Rectal smooth muscle tissue (tissue), 1 donor: ENCODE results near the gene PCDHGA1.
"Not testable (repeated sequence)": the region's sequence is repeated elsewhere in the genome, so short reads cannot be mapped to it uniquely, and the experiment has no call there.

Source experiments
- H3K27ac ChIP-seq: one replicate; pipeline ENCODE4 v1.7.0; 2013; ENCODE audit warnings: low read depth, low read length, inconsistent platforms
- H3K27me3 ChIP-seq: one replicate; pipeline ENCODE4 v1.7.0; 2013; ENCODE audit warnings: low read length; ENCODE audit not compliant: control insufficient read depth, insufficient read depth
- H3K36me3 ChIP-seq: one replicate; pipeline ENCODE4 v1.7.0; 2013; ENCODE audit warnings: low read length; ENCODE audit not compliant: control insufficient read depth, insufficient read depth
- H3K4me1 ChIP-seq: one replicate; pipeline ENCODE4 v1.7.0; 2013; ENCODE audit warnings: low read length; ENCODE audit not compliant: control insufficient read depth, insufficient read depth
- H3K4me3 ChIP-seq: one replicate; pipeline ENCODE4 v1.7.0; 2013; ENCODE audit warnings: low read length
- H3K9ac ChIP-seq: one replicate; pipeline ENCODE4 v1.7.0; 2013; ENCODE audit warnings: low read length

The PCDHGA1 gene

DNA sequence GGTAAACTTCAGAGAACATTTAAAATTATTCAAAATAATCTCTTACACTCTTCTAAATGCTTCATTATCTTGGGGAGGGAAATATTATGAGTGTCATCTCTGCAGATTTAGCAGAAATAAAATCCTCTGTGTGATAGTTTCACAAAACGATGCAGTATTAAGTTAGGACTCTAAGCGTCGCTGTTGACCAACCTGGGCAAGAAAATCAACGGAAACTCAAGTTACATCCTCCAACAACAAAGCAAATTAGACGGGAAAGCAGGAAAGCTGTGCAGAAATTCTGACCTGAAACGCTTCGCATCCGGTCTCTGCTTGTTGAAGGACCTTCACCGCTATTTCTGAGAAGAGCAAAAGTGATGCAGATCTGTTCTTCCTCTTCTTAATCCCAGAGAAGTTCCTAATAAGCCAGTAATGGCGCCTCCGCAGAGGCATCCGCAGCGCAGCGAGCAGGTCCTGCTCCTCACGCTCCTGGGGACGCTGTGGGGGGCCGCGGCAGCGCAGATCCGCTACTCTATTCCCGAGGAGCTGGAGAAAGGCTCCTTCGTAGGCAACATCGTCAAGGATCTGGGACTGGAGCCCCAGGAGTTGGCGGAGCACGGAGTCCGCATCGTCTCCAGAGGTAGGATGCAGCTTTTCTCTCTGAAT lies 43.5 kb downstream of the PCDHGA1 start, which contains the start of gene PCDHGA6:
Gene PCDHGA6 (plus strand): TSS at position 219 of the 645 bp plus-strand sequence. CDS start 193 bp downstream, at position 412.
- no peaks in the 10 kb centered on the region for H3K27me3 ChIP-seq
- peaks cover 3% of the 10 kb centered on the region for H3K36me3 ChIP-seq
- H3K4me1 ChIP-seq, result no peaks in the 10 kb centered on the region
- no peak within 1 kb of the TSS for H3K27ac ChIP-seq
- H3K4me3 ChIP-seq, result peak within 1 kb of the TSS; percentile 45
- H3K9ac ChIP-seq, result no peak within 1 kb of the TSS

DNA sequence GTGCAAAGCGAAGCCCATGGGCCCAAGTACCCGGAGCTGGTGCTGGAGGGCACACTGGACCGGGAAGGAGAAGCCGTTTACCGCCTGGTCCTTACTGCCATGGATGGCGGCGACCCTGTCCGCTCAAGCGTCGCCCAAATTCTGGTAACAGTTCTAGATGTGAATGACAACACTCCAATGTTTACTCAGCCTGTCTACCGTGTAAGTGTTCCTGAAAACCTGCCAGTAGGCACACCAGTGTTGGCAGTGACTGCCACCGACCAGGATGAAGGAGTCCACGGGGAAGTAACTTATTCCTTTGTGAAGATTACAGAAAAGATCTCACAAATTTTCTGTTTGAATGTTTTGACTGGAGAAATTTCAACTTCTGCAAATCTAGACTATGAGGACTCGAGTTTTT lies 44.3 kb downstream of the PCDHGA1 start:
- Histone ChIP-seq H3K36me3 (peaks cover 3% of the 10 kb centered on the region), H3K27me3 (no peaks in the 10 kb centered on the region), H3K27ac (no peak overlapping the region), H3K4me1 (no peaks in the 10 kb centered on the region), H3K9ac (no peak overlapping the region), H3K4me3 (peak overlapping the region; percentile 45)

DNA sequence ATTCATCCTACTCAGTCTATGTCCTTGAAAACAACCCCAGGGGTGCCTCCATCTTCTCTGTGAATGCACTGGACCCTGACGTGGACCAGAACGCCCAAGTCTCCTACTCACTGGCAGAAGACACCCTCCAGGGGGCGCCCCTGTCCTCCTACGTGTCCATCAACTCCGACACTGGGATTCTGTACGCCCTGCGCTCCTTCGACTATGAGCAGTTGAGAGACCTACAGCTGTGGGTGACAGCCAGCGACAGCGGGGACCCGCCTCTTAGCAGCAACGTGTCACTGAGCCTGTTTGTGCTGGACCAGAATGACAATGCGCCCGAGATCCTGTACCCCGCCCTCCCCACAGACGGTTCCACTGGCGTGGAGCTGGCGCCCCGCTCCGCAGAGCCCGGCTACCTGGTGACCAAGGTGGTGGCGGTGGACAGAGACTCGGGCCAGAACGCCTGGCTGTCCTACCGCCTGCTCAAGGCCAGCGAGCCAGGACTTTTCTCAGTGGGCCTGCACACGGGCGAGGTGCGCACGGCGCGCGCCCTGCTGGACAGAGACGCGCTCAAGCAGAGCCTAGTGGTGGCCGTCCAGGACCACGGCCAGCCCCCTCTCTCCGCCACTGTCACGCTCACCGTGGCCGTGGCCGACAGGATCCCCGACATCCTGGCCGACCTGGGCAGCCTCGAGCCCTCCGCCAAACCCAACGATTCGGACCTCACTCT lies 45.3 kb downstream of the PCDHGA1 start:
- not testable (repeated sequence) for H3K27ac ChIP-seq, H3K4me1 ChIP-seq, H3K4me3 ChIP-seq, H3K9ac ChIP-seq, H3K27me3 ChIP-seq, H3K36me3 ChIP-seq

DNA sequence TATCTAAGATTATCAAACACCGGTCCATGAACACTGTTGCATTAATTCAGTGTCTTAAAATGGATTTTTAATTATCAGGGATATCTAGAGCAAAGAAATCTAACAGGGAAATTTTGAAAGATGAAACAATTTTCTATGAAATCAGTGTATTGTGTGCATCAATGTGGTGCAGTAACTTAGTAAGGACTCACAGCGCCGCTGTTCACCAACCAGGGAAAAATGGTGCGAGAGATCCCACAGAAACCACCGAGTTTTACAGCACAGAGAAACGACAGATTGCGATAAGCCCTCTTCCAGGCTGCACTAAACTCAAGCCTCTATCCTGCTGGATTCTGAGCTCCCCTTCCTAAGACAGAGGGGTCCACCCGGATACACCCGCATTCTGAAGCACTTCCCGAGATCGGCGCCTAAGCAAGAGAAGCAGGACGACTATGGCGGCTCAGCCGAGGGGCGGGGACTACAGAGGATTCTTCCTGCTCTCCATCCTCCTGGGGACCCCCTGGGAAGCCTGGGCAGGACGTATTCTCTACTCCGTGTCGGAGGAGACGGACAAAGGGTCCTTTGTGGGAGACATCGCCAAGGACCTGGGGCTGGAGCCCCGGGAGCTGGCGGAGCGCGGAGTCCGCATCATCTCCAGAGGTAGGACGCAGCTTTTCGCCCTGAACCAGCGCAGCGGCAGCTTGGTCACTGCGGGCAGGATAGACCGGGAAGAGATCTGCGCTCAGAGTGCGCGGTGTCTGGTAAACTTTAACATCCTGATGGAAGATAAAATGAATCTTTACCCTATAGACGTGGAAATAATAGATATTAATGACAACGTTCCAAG lies 52.4 kb downstream of the PCDHGA1 start, which contains the start of gene PCDHGA7:
Gene PCDHGA7 (plus strand): TSS at position 274 of the 826 bp plus-strand sequence. CDS start 158 bp downstream, at position 432.
- Histone ChIP-seq H3K9ac (no peak within 1 kb of the TSS), H3K4me1 (no peaks in the 10 kb centered on the region), H3K4me3 (peak within 1 kb of the TSS; percentile 23), H3K27me3 (no peaks in the 10 kb centered on the region), H3K27ac (no peak within 1 kb of the TSS), H3K36me3 (no peaks in the 10 kb centered on the region)

DNA sequence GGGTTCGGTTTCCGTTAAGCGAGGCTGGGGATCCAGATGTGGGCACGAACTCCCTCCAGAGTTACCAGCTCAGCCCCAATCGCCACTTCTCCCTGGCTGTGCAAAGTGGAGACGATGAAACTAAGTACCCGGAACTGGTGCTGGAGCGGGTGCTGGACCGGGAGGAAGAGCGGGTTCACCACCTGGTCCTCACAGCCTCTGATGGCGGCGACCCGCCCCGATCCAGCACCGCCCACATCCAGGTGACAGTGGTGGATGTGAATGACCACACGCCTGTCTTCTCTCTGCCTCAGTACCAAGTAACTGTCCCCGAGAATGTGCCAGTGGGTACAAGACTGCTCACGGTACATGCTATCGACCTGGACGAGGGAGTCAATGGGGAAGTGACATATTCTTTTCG lies 53.0 kb downstream of the PCDHGA1 start:
- Histone ChIP-seq H3K9ac (no peak overlapping the region), H3K27me3 (no peaks in the 10 kb centered on the region), H3K27ac (no peak overlapping the region), H3K36me3 (no peaks in the 10 kb centered on the region), H3K4me1 (no peaks in the 10 kb centered on the region), H3K4me3 (peak overlapping the region; percentile 23)

DNA sequence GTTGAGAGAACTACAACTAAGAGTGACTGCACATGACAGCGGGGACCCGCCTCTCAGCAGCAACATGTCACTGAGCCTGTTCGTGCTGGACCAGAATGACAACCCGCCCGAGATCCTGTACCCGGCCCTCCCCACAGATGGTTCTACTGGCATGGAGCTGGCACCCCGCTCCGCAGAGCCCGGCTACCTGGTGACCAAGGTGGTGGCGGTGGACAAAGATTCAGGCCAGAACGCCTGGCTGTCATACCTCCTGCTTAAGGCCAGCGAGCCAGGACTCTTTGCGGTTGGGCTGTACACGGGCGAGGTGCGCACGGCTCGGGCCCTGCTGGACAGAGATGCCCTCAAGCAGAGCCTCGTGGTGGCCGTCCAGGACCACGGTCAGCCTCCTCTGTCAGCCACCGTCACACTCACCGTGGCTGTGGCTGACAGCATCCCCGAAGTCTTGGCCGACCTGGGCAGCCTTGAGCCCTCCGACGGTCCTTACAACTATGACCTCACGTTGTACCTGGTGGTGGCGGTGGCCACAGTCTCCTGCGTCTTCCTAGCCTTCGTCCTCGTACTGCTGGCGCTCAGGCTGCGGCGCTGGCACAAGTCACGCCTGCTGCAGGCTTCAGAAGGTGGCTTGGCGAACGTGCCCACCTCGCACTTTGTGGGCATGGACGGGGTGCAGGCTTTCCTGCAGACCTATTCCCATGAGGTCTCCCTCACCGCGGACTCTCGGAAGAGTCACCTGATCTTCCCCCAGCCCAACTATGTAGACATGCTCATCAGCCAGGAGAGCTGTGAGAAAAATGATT lies 54.4 kb downstream of the PCDHGA1 start:
- Histone ChIP-seq H3K4me1 (no peaks in the 10 kb centered on the region), H3K36me3 (no peaks in the 10 kb centered on the region), H3K9ac (no peak overlapping the region), H3K27ac (no peak overlapping the region), H3K27me3 (no peaks in the 10 kb centered on the region), H3K4me3 (peak overlapping the region; percentile 15)

DNA sequence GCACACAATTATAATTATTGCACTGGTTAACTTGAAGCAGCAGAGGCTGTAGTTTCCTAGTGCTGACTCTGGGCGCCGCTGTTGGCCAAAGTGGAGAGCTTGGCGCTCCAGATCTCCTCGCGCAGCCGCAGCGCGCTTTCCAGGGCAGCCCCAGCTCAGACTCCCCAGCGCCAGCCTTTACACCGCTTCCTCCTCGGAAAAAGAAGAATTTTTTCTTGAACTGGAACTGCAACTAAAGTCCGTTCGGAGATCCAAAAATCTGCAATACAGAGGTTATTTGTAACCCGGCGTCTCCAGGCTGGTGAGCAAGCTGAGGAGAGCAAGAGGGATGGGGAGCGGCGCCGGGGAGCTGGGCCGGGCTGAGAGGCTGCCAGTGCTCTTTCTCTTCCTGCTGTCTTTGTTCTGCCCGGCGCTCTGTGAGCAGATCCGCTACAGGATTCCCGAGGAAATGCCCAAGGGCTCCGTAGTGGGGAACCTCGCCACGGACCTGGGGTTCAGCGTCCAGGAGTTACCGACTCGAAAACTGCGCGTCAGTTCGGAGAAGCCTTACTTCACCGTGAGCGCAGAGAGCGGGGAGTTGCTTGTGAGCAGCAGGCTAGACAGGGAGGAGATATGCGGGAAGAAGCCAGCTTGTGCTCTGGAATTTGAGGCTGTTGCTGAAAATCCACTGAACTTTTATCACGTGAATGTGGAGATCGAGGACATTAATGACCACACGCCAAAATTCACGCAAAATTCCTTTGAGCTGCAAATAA lies 57.4 kb downstream of the PCDHGA1 start, which contains the start of gene PCDHGB4:
Gene PCDHGB4 (plus strand): TSS at position 142 of the 755 bp plus-strand sequence. CDS start 187 bp downstream, at position 329.
- H3K36me3 ChIP-seq, H3K9ac ChIP-seq, H3K4me1 ChIP-seq, H3K27ac ChIP-seq, H3K4me3 ChIP-seq, H3K27me3 ChIP-seq: not testable (repeated sequence)

DNA sequence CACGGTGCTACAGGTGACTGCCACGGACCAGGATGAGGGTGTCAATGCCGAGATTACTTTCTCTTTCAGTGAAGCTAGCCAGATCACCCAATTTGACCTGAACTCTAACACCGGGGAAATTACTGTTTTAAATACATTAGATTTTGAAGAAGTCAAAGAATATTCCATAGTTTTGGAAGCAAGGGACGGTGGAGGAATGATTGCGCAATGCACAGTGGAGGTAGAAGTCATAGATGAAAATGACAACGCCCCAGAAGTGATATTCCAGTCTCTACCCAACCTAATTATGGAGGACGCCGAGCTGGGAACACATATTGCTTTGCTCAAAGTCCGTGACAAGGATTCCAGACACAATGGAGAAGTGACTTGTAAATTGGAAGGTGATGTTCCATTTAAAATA lies 58.3 kb downstream of the PCDHGA1 start:
- Histone ChIP-seq H3K4me3 (no peak overlapping the region), H3K4me1 (no peaks in the 10 kb centered on the region), H3K36me3 (no peaks in the 10 kb centered on the region), H3K27me3 (no peaks in the 10 kb centered on the region), H3K9ac (no peak overlapping the region), H3K27ac (no peak overlapping the region)

DNA sequence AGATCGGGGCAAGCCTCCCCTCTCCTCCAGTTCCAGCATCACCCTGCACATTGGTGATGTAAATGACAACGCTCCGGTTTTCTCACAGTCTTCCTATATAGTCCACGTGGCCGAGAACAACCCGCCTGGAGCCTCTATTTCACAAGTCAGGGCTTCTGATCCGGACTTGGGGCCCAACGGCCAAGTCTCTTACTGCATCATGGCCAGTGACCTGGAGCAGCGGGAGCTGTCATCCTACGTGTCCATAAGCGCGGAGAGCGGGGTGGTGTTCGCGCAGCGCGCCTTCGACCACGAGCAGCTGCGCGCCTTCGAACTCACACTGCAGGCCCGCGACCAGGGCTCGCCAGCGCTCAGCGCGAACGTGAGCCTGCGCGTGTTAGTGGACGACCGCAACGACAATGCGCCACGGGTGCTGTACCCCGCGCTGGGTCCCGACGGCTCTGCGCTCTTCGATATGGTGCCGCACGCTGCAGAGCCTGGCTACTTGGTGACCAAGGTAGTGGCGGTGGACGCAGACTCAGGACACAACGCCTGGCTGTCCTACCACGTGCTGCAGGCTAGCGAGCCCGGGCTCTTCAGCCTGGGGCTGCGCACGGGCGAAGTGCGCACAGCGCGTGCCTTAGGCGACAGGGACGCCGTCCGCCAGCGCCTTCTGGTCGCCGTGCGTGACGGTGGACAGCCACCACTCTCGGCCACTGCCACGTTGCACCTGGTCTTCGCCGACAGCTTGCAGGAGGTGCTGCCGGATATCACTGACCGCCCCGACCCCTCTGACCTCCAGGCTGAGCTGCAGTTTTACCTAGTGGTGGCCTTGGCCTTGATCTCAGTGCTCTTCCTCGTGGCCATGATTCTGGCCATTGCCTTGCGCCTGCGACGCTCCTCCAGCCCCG lies 59.1 kb downstream of the PCDHGA1 start:
- H3K36me3 ChIP-seq, result no peaks in the 10 kb centered on the region
- H3K27ac ChIP-seq, result no peak overlapping the region
- H3K4me3 ChIP-seq, result peak overlapping the region; percentile 29
- H3K9ac ChIP-seq, result no peak overlapping the region
- no peaks in the 10 kb centered on the region for H3K27me3 ChIP-seq
- no peaks in the 10 kb centered on the region for H3K4me1 ChIP-seq

DNA sequence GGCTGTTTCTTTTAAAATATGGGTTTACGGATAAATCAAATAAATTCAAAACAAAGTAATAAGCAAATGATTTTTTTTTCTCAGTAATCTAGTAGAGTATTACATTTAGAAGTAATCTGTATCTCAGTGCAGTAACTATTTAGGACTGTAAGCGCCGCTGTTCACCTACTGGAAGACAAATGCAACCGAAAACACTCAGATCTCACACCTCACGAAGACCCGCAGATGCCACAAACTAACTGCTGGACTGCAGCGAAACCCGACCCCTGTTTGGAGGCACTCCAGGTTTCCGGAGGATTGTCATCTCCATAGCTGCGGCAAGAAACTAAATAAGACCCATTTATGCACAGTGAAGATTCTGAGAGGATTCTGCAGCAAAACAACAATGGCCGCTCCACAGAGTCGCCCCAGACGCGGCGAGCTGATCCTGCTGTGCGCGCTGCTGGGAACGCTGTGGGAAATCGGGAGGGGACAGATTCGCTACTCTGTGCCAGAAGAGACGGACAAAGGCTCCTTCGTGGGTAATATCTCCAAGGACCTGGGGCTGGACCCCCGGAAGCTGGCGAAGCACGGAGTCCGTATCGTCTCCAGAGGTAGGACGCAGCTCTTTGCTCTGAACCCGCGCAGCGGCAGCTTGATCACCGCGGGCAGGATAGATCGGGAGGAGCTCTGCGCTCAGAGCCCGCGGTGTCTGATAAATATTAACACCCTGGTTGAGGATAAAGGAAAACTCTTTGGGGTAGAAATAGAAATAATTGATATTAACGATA lies 62.3 kb downstream of the PCDHGA1 start, which contains the start of gene PCDHGA8:
Gene PCDHGA8 (plus strand): TSS at position 205 of the 770 bp plus-strand sequence. CDS start 181 bp downstream, at position 386.
- Histone ChIP-seq H3K27ac (no peak within 1 kb of the TSS), H3K27me3 (no peaks in the 10 kb centered on the region), H3K4me3 (peak within 1 kb of the TSS; percentile 29), H3K36me3 (no peaks in the 10 kb centered on the region), H3K4me1 (no peaks in the 10 kb centered on the region), H3K9ac (no peak within 1 kb of the TSS)
